NCI-H345 (cell line): Measurements from ENCODE around the gene SPATA31E1.

ENCODE experiments used
- DNase-seq: peaks from one replicate; lab custom pipeline; 2025; lab: John Stamatoyannopoulos, UW

Gene SPATA31E1

DNA sequence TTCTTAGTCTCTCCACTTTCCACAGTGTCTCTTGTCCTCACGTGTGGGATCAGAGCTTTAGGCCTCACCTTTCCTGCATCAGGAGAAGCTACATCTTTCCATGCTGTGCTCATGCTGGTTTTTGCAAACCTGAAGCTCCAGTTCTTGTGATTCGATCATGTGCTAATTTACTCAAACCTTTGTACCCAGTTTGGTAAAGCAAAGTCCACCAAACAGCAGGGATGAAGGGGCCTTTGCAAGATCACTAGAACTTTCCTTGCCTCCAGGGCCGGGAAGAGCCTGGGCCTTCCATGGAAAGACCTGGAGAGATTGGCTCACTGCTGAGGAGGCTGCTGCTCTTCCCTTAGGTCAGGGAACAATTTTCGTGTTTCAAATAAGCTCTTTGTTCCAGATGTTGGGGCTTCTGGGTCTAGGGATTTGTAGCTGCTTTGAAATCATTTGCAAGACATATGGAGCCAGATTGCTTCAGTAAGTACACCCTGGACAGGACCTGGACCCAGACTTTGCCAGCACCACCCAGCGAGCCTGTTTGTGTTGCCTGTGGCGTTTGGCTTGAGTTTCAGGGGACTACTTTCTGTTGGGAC, 18.7 kb upstream of the SPATA31E1 start:
- DNase-seq, result no peak

DNA sequence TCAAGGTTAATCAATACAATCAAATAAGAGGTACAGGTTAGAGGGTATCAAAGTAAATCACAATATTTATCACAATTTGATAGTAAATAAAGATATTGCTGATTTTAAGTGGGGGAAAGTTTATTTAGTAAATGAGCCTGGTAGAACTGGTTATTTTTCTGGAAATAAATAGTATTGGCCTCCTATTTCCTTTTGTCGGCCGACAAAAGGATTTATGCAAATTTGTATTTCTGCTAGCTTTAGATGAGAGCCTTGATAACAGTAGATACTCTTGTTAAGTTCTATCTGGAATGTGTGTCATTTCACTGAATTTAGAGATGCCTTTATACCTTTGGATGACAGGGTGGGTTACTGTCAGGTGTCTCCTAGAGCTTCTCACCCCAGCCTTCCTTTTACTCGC, 17.8 kb upstream of the SPATA31E1 start:
- no peak for DNase-seq

GRCh38 chr9:87865626-87866025, 17.1 kb upstream of the SPATA31E1 start:
- DNase-seq, result no peak

- no peak for DNase-seq
Measured at GRCh38 chr9:87867391-87867790, 15.3 kb upstream of the SPATA31E1 start.

GRCh38 chr9:87868175-87868574, 14.5 kb upstream of the SPATA31E1 start:
- DNase-seq, result no peak

GRCh38 chr9:87868635-87869034, 14.0 kb upstream of the SPATA31E1 start:
- no peak for DNase-seq

DNA sequence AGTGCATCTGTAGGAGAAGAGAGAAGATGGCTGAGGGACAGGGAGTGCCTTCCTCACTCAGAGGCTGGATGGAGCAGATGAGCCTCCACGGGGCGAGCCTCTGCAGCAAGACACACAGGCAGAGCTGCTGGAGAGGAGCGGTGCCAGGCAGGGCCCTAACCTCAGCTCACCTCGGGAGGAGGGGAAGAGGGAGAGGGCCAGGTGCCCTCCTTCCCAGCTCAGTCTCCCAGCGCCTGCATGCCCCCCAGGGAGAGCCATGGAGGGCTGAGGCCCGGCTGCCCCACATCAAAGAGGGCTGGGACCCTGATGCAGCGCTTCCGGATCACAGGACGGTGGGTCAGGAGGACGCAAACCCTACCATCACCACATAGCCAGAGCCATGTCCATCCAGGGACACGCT, 13.6 kb upstream of the SPATA31E1 start:
- DNase-seq, result no peak

GRCh38 chr9:87871425-87872078, 11.1 kb upstream of the SPATA31E1 start:
- no peak for DNase-seq

DNA sequence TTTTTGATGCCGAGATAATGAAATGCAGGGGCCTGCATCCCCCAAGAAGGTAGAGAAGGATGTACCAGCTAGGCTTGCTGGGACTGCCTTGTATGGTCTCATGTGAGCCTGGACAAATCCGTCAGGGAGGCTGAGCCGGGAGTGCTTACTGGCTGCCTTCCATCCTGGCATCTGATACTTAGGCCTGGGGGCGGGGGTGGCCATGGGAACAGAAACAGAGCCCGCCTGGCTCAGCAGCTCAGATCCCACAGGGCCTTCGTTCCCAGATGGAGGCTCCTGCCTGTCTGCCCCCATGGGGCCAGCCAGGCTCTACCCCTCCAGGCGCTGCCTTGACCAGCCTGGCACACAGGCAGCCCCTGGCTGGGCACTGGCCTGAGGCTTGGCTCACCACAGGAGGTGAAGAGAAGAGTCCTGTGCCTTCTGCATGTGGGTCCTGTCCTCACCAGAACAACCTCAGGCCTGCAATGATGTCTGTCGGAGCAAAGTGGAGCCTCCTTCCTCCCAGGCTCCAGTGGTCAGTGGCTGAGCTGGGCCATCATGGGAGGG, 10.5 kb upstream of the SPATA31E1 start:
- DNase-seq, result no peak

DNA sequence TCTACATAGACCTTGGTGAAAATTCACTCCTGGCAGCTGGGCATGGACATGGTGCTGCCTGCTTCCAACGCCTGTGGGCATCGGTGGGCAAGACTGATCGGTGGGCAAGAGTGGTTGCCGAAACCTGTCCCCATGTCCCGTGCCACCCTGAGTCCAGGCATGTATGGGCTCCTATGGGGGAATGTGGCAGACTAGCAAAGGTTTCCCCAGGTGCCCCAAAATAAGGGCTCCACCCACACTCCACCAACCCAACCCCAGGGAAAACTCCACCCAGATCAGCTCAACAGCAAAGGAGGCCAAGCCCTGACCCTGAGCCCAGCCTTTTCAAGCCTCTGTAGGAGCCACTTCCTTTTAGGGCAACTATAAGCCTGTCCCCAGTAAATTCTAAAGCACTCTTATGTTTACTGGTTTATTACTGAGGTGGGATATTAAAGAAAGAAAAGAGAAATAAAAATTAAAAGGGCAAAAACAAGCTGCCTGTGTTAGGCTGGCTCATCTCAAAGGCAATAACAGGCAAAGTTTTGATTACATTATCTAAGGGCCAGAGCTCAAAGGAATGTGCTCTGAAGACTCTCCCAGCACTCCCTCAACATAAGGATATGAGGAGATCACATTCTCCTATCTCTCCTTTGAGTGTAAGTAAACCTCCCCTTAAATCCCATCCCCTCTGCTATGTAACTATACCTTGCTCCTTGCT, 8.9 kb upstream of the SPATA31E1 start:
- no peak for DNase-seq

- DNase-seq, result no peak
Measured at GRCh38 chr9:87874304-87874623, 8.4 kb upstream of the SPATA31E1 start.

DNA sequence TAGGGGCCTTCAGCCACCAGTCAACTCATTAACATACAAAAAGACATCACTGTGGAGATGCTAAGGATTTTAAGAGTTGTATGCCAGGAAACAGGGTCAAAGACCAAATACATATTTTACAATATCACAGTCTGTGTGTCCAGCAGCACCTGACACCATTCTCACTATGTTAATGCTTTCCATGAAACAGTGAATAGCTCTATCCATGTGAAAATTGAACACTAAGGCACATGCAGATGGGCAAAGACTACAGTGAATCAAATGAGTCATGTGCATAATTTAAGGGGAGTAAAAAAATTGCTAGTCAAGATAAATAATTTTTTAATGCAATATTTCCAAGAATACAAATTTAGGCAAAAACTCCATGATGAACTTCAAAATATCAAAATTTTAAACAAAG, 7.6 kb upstream of the SPATA31E1 start:
- DNase-seq, result no peak

GRCh38 chr9:87875831-87876545, 6.7 kb upstream of the SPATA31E1 start:
- DNase-seq, result no peak

DNA sequence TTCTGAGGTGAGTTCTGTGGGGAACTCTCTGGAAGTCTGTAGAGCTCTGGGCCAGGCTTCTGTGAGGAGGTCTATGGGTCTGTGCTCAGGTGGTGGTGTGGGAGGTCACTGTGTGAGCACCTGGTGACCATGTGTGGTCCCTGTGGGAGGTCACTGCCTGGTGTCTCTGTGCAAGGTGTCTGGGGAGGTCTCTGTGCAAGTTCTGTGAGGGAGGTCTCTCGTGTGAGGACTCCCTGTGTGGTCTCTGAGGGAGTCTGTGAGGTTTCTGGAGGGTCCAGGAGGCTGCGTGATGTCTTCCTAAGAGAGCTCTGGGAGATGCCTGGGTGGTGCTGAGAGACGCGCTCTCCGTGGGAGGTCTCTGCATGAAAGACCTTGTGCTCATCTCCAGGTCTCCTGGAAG, 6.0 kb upstream of the SPATA31E1 start:
- DNase-seq, result no peak

DNA sequence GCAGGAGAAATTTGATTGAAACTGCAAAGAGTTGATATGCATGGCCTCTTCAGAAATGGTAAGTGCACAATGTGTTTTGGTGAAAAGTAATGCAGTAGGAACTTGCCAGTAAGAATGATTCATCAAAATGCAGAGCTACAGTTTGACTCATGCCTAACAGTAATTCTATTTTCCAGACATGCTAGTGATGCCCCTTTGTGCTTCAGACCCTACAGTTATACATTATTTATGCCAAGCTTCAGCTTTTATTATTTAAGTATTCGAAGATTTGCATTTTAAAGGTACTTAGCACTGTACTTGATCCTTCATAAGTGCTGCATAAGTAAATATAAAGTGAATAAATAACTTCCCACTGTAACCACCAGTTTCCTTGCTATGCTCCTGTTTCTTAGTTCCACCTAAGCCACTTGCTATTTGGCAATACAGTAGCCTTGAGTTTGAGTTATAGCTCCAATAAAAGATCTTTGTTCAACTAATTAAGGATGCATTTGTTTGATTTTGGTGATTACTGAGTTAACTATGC, 3.6 kb upstream of the SPATA31E1 start:
- no peak for DNase-seq

- DNase-seq, result no peak
Measured at GRCh38 chr9:87880116-87880515, 2.6 kb upstream of the SPATA31E1 start.

GRCh38 chr9:87880683-87881082, 2.0 kb upstream of the SPATA31E1 start:
- DNase-seq, result no peak

DNA sequence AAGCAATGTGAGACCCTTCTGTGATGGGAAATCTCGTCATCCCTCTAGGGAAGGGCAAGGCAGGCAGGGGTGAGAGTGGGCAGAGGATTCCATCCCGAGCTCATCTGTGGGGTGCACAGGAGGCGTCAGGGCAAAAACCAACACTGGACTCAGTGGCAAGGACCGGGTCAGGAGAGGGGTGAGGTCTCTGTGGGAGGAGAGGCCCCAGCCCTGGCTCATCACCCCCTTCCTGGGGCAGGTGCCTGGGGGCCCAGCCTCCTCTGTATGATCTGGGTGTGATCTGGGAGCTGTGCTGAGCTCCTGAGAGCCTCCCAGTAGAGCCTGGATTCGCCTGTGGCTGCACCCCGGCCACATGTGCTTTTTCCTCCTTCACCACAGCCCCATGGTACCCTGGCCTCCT, 597 bp downstream of the SPATA31E1 start:
- no peak for DNase-seq

GRCh38 chr9:87883990-87884389, 1.3 kb downstream of the SPATA31E1 start:
- DNase-seq, result no peak

- DNase-seq, result no peak
Measured at GRCh38 chr9:87884578-87885459, 2.1 kb downstream of the SPATA31E1 start.

GRCh38 chr9:87885484-87886189, 3.0 kb downstream of the SPATA31E1 start:
- no peak for DNase-seq
